Activated T-helper 1 cell treated with anti-CD3 and anti-CD28 coated beads, Interleukin-12 subunit alpha, Interleukin-12 subunit beta, Interleukin-2, Interleukin-4 antibody, amounts not matched to agents 30 ng/mL and 10 ng/mL and 1 ng/mL, durations not matched to agents 14 hours and 24 hours and 36 hours (primary cell): ENCODE results near the gene NPS. TPM values are rescaled to one million over a fixed set of nuclear protein-coding genes. Genes with fewer than 3 reads are reported as not detected.

Experiments used
- DNase-seq: peaks from one replicate; pipeline ENCODE4 v3.0.0; 2021; ENCODE audit warnings: low spot score
- H3K27ac Mint-ChIP-seq: one replicate; pipeline ENCODE4 v1.8.0; 2021; ENCODE audit warnings: mild to moderate bottlenecking, mixed read lengths
- H3K27me3 Mint-ChIP-seq: one replicate; pipeline ENCODE4 v1.8.0; 2022; ENCODE audit warnings: mild to moderate bottlenecking, moderate library complexity, mixed read lengths; ENCODE audit not compliant: insufficient read depth
- H3K36me3 Mint-ChIP-seq: one replicate; pipeline ENCODE4 v1.8.0; 2021; ENCODE audit warnings: low read depth, mixed read lengths
- H3K4me1 Mint-ChIP-seq: one replicate; pipeline ENCODE4 v1.8.0; 2021; ENCODE audit warnings: low read depth, mixed read lengths
- H3K4me3 Mint-ChIP-seq: one replicate; pipeline ENCODE4 v1.8.0; 2021; ENCODE audit warnings: mild to moderate bottlenecking, moderate library complexity, mixed read lengths
- H3K9me3 Mint-ChIP-seq: one replicate; pipeline ENCODE4 v1.8.0; 2021; ENCODE audit warnings: mixed read lengths
- intact Hi-C: fragments of 100-400 bp; cut with micrococcal nuclease; formaldehyde crosslinking; loops from one replicate; pipeline ENCODE4 v1.15.1; 2024
- total RNA-seq: library from RNA; stranded (reverse); gene quantifications from 2 replicates; pipeline ENCODE4 v1.2.3, GENCODE V29; 2022

The NPS gene, protein sequence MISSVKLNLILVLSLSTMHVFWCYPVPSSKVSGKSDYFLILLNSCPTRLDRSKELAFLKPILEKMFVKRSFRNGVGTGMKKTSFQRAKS
- total RNA-seq: not detected in 2 replicates

DNA sequence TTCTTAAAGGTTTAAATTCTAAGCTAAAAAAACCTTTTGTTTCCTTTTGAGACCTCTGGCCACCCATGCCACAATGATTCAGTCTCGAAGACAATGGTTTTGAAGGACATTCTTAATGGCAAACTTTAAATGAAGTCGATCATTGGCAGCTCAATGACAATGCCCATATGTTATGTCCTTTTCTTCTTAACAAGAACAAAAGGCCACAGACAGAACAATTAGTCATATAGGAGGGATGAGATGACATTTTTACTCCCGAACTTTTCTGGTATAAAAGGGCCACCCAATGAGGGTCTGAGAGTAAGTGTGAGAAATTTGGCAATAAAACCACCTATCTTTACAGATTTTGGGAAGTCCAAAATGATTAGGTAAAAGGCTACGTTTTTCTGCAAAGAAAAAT is at the start of gene NPS:
TSS of gene NPS (plus strand) at position 301 of the 400 bp plus-strand sequence. CDS start at position 361, 60 bp downstream.
- H3K27ac Mint-ChIP-seq: no peak within 1 kb of the TSS
- no peak for DNase-seq
- H3K4me1 Mint-ChIP-seq: no peaks in the 10 kb centered on the region
- intact Hi-C loops: no loop called here
- H3K9me3 Mint-ChIP-seq: peaks cover 4% of the 10 kb centered on the region
- no peak within 1 kb of the TSS for H3K4me3 Mint-ChIP-seq
- H3K27me3 Mint-ChIP-seq: no peaks in the 10 kb centered on the region
- no peaks in the 10 kb centered on the region for H3K36me3 Mint-ChIP-seq

DNA sequence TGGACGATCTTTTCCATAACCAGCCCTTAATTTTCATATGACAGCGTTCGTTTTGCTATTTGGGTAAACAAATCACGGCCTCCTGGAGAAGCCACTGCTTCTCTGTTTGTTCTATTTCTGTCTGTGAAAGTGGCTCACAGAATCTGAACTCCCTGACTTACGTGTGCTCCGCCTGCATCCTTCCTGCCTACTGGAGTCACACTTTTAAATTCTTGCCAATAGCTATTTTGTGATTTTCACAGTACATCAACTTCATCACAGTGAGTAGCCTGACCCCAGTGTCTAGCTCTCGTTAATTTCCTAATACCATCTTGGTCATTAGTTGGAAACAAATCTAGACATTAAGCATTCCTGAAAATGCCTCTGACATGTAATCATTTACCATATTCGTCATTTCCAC is 49.0 kb upstream of the NPS start:
- H3K27me3 Mint-ChIP-seq: no peaks in the 10 kb centered on the region
- H3K27ac Mint-ChIP-seq: no peak overlapping the region
- DNase-seq: no peak
- no peaks in the 10 kb centered on the region for H3K36me3 Mint-ChIP-seq
- intact Hi-C loops: no loop called here
- no peaks in the 10 kb centered on the region for H3K9me3 Mint-ChIP-seq
- H3K4me1 Mint-ChIP-seq: no peaks in the 10 kb centered on the region
- no peak overlapping the region for H3K4me3 Mint-ChIP-seq

DNA sequence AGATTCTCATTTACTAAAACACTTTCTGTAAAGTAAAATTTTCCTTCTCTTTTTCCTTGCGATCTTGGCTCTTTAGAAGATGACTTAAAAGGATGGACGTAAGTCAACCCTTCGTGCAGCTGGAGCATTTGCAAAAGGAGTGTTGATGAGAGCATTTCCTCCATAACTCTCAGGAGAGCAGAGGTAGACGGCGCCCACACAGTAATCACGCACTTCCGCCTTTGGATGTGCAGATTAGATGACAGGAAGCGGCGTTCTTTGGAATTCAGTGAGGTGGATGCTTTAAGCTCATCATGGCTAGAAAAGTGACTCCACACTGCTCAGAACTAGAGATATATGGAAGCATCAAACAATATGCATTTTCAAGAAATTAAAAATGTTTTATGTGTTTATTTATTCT is 43.0 kb upstream of the NPS start:
- H3K27ac Mint-ChIP-seq: no peak overlapping the region
- intact Hi-C loops: no loop called here
- no peaks in the 10 kb centered on the region for H3K4me1 Mint-ChIP-seq
- no peaks in the 10 kb centered on the region for H3K9me3 Mint-ChIP-seq
- DNase-seq: no peak
- no peaks in the 10 kb centered on the region for H3K36me3 Mint-ChIP-seq
- no peak overlapping the region for H3K4me3 Mint-ChIP-seq
- H3K27me3 Mint-ChIP-seq: peaks cover 2% of the 10 kb centered on the region

DNA sequence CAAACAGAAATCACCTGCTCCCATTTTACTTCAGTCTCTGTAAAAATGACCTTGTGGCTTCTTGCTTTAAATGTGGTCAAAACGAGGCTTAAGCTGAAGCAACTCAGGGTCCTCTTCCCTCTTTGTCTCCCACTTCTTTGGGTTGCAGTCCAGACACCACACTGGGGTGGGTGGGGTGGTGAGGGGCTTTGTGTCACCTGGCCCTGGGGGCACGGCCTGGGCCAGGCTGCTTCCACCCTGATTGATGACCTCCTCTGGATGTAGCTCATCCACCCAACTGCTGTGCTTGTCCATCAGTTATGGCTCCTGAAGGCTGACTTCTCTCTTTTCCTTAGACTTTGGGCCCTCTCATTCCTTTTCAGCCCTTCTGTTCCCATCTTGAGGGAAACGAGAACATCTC is 26.8 kb upstream of the NPS start:
- Mint-ChIP-seq H3K36me3 (no peaks in the 10 kb centered on the region), H3K4me1 (no peaks in the 10 kb centered on the region), H3K27ac (no peak overlapping the region), H3K4me3 (no peak overlapping the region), H3K27me3 (no peaks in the 10 kb centered on the region), H3K9me3 (no peaks in the 10 kb centered on the region)
- DNase-seq: no peak
- intact Hi-C loops: no loop called here

DNA sequence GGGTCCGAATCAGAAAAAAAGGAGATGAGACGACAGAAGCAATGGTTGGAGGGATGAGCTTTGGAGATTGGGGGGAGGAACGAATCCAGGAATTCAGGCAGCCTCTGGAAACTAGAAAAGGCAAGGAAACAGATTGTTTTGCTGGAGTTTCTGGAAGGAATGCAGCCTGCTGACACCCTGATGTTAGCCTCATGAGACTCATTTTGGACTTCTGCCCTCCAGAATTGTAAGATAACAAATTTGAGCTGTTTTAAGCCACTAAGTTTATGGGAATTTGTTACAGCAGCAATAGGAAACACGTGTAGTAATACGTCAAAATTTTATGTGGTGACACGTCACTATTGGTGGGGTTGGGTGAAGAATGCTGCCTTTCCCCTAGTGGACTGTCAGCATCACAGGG is 25.6 kb upstream of the NPS start:
- no peak for DNase-seq
- no peaks in the 10 kb centered on the region for H3K9me3 Mint-ChIP-seq
- intact Hi-C loops: no loop called here
- H3K4me3 Mint-ChIP-seq: no peak overlapping the region
- no peaks in the 10 kb centered on the region for H3K27me3 Mint-ChIP-seq
- no peaks in the 10 kb centered on the region for H3K4me1 Mint-ChIP-seq
- no peaks in the 10 kb centered on the region for H3K36me3 Mint-ChIP-seq
- H3K27ac Mint-ChIP-seq: no peak overlapping the region

DNA sequence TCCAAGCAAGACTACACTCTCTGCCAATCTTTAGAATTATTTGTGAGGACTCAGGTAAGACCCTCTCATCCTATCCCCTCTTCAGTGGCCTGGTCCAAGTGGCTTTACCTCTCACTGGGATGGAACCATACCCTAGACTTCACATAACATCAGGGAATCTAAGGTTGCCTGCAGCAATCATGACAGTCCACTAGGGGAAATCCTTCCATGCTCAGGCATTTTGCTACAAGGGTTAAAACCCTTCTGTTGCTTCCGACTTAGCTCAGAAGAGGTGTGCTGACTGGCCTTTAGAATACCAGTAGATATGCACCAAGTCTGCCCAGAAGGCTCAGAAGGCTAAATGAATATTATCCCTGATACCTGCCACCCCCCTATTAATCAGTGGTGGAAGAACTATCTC is 24.9 kb upstream of the NPS start:
- H3K4me1 Mint-ChIP-seq: no peaks in the 10 kb centered on the region
- intact Hi-C loops: no loop called here
- no peaks in the 10 kb centered on the region for H3K36me3 Mint-ChIP-seq
- H3K9me3 Mint-ChIP-seq: no peaks in the 10 kb centered on the region
- no peak for DNase-seq
- no peak overlapping the region for H3K4me3 Mint-ChIP-seq
- no peaks in the 10 kb centered on the region for H3K27me3 Mint-ChIP-seq
- no peak overlapping the region for H3K27ac Mint-ChIP-seq

DNA sequence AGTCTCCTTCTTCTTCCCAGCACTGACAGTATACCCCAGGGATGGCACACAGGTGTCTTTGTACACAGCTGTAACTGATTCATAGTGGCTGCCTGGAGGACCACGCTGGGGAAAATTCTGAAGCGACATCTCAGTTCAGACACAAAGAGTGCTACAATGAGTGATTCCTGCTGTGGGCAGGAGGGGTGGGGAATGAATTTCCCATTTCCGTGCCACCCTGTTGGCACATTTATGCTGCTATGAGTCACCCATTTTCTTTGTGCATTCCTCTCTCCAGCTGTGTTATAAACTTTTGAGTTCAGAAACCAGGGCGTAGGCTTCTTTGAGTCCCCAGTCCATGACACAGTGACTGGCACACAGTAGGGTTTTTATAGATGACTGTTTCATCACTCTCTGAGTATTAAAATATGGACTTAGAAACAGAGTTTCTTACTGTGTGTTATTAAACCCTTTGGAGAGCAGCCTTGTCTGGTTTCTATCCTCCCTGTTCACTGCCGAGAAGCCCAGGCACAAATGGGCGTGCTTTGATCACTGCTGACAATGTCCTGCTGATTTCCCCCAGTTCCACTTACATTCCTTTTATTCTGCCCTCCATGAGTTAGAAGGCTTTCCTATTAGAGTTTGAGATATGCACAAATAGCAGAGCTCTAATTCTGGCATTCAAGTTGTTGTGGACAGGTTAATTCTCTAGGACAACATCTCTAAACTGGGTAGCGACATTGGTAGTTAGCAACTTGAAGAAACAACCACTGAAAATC is 24.0 kb upstream of the NPS start:
- Mint-ChIP-seq H3K27me3 (no peaks in the 10 kb centered on the region), H3K9me3 (no peaks in the 10 kb centered on the region), H3K27ac (no peak overlapping the region), H3K36me3 (no peaks in the 10 kb centered on the region), H3K4me3 (no peak overlapping the region), H3K4me1 (no peaks in the 10 kb centered on the region)
- intact Hi-C loops: no loop called here
- DNase-seq: no peak

DNA sequence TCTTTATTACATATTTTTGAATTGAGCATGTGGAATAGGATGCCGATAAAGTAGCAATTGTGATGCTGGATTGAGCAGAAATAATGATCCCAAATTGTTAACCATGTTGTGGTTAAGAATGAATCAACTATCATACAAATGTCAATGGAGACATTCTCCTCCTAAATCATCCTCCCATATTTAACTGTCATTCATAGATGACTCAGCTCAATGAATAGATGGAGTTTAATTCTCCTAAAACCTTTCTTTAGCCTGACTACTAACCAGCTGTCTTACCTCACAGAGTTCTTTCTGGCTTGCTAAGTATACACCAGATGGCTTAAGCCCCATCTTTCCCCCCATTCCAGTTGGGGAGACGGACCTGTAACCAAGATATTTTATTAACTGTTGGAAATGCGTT is 23.4 kb upstream of the NPS start:
- H3K27ac Mint-ChIP-seq: no peak overlapping the region
- no peaks in the 10 kb centered on the region for H3K4me1 Mint-ChIP-seq
- no peak overlapping the region for H3K4me3 Mint-ChIP-seq
- no peaks in the 10 kb centered on the region for H3K36me3 Mint-ChIP-seq
- no peak for DNase-seq
- H3K27me3 Mint-ChIP-seq: no peaks in the 10 kb centered on the region
- H3K9me3 Mint-ChIP-seq: no peaks in the 10 kb centered on the region
- intact Hi-C loops: no loop called here

DNA sequence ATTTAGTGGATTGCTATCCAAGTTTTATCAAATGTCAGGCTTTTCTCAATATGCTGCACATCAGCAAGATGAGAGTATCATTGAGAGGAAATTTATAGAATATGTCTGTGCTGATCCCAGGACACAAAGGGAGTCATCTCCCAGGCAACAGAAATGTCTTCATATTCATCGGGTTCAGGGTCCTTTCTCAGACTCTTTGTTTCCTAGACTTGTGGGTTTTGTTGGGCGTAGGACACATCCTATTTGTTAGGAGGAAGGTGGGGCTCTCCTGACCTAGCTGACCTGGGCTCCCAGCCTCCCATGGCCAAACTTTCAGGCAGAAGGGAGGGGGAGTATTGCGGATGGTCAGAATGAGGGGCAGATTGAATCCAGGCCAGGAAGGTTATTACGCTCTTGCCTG is 22.9 kb upstream of the NPS start:
- Mint-ChIP-seq H3K4me3 (no peak overlapping the region), H3K27ac (no peak overlapping the region), H3K9me3 (no peaks in the 10 kb centered on the region), H3K4me1 (no peaks in the 10 kb centered on the region), H3K27me3 (no peaks in the 10 kb centered on the region), H3K36me3 (no peaks in the 10 kb centered on the region)
- intact Hi-C loops: no loop called here
- no peak for DNase-seq

DNA sequence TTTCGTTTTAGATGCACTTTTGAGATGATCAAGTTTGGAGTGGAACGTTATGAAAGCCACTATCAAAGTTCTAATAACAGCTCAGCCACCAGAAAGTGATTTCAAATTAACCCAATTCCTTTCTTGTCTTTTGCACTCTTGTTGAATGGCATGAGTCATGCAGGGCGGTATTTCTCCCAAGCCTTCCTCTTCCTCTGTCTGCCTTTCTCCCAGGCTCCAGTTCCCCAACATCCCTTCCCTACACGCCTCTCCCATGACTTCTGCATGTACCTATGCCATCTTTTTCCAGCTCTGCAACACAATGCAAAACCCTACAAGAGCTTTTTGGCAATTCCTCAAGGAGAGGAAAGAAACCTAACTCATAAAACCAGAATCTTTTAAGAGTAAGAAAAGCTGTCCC is 21.8 kb upstream of the NPS start:
- intact Hi-C loops: no loop called here
- Mint-ChIP-seq H3K36me3 (no peaks in the 10 kb centered on the region), H3K27ac (no peak overlapping the region)

DNA sequence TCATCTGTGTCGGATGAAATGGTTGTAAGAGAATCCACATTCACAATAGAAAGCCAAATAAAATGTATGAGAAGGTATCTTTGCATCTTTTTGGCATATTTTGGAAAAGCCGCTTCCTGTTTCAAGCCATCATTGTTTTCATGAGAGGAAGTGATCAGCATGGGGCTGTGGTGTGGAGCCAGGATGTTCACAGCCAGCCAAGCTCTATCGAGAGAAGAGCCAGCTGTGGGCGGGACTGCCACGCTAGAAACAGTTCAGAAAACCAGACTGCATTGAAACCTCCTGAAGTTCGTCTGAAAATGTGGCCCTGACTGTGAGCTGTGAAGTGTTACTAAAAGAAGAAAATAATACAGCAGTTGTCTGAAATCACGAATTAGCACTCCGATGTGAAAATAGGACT is 21.2 kb upstream of the NPS start:
- Mint-ChIP-seq H3K36me3 (no peaks in the 10 kb centered on the region), H3K27me3 (no peaks in the 10 kb centered on the region), H3K4me3 (no peak overlapping the region), H3K27ac (no peak overlapping the region), H3K4me1 (no peaks in the 10 kb centered on the region), H3K9me3 (no peaks in the 10 kb centered on the region)
- no peak for DNase-seq
- intact Hi-C loops: no loop called here

More for the DNA sequence above, 21.8 kb upstream of the NPS start:
- Mint-ChIP-seq H3K9me3 (no peaks in the 10 kb centered on the region), H3K4me1 (no peaks in the 10 kb centered on the region), H3K4me3 (no peak overlapping the region), H3K27me3 (no peaks in the 10 kb centered on the region)
- no peak for DNase-seq

DNA sequence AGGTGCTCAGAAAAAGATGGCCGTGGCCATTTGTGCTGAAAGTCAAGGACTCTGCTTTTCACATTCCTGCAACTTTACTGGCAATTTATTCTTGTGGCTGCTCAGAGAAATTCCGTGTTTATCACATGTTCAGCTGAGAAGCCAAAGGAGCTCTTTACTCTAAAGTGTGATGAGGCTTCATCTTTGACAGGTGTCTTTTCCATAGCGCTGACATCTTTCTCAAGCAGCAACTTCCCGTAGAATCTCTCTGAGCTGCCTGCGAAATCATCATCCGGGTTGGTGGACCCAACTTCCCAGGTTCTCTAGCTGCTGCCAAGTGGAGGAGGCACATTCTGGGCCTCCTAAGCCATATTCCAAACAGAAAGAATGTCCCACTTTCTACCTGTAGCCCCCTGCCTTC is 16.9 kb upstream of the NPS start:
- Mint-ChIP-seq H3K36me3 (no peaks in the 10 kb centered on the region), H3K9me3 (no peaks in the 10 kb centered on the region), H3K27ac (no peak overlapping the region), H3K27me3 (no peaks in the 10 kb centered on the region), H3K4me1 (no peaks in the 10 kb centered on the region), H3K4me3 (no peak overlapping the region)
- intact Hi-C loops: no loop called here
- no peak for DNase-seq

DNA sequence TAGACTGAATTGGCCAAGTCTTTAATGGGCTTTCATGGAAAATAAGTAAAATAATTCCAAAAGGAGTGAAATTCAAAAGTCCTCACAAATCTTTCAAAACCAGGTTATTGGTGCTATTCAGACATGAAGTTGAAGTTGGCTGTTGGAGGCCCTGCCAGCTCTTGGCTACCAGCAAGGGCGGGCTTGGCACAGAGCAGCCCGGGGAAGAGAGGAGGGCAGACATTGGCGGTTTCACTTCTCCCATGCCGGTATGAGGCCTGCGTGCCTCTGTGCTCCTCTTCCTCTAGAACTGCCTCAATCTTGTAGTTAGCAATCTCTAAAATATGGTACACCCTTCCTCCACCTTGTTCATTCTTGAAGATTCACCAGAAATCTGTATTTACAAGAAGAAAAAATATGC is 16.4 kb upstream of the NPS start:
- Mint-ChIP-seq H3K27me3 (no peaks in the 10 kb centered on the region), H3K27ac (no peak overlapping the region), H3K9me3 (no peaks in the 10 kb centered on the region), H3K4me3 (no peak overlapping the region), H3K36me3 (no peaks in the 10 kb centered on the region), H3K4me1 (no peaks in the 10 kb centered on the region)
- intact Hi-C loops: no loop called here
- no peak for DNase-seq

DNA sequence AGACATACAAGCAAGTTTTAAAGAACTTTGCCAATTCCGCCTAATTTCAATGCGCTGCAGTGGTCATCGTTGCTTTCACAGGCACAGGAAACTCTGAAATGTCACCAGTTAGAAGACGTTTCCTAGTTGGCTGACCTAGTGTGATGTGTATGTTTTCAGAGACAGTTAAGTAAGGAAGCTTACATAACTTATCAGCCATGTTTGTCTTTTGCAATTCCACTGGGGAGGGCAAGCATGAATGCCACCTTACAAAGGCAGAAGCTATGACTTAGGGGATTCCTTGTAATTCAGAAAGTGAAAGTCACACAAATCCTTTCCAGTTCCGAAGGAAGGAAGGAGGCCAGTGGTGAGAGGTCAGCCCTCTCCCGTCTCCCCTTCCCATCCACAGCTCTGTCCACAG is 15.0 kb upstream of the NPS start:
- H3K9me3 Mint-ChIP-seq: no peaks in the 10 kb centered on the region
- no peak for DNase-seq
- no peak overlapping the region for H3K4me3 Mint-ChIP-seq
- H3K4me1 Mint-ChIP-seq: no peaks in the 10 kb centered on the region
- intact Hi-C loops: no loop called here
- no peak overlapping the region for H3K27ac Mint-ChIP-seq
- no peaks in the 10 kb centered on the region for H3K36me3 Mint-ChIP-seq
- H3K27me3 Mint-ChIP-seq: no peaks in the 10 kb centered on the region
